Mucosa of rectum (tissue), 2 donors: ENCODE data around the gene C16orf78.

Experiments
- H3K27ac ChIP-seq, 2 donors: one replicate each; pipeline ENCODE4 v1.7.0; 2013; ENCODE audit warnings: inconsistent platforms in 2 of 2, low read depth in 2 of 2, low read length in 2 of 2
- H3K27me3 ChIP-seq, 2 donors: one replicate each; pipeline ENCODE4 v1.7.0; 2013; ENCODE audit warnings: low read length in 2 of 2; ENCODE audit not compliant: control insufficient read depth in 2 of 2, insufficient read depth in 2 of 2
- H3K36me3 ChIP-seq, 2 donors: one replicate each; pipeline ENCODE4 v1.7.0; 2013; ENCODE audit warnings: low read length in 2 of 2; ENCODE audit not compliant: control insufficient read depth in 2 of 2, insufficient read depth in 2 of 2
- H3K4me1 ChIP-seq, 2 donors: one replicate each; pipeline ENCODE4 v1.7.0; 2013; ENCODE audit warnings: low read length in 2 of 2, mild to moderate bottlenecking in 1 of 2; ENCODE audit not compliant: control insufficient read depth in 2 of 2, insufficient read depth in 2 of 2
- H3K4me3 ChIP-seq, 2 donors: one replicate each; pipeline ENCODE4 v1.7.0; 2013; ENCODE audit warnings: low read length in 2 of 2
- H3K9ac ChIP-seq, 2 donors: one replicate each; pipeline ENCODE4 v1.7.0; 2013; ENCODE audit warnings: low read length in 2 of 2, low read depth in 1 of 2, mild to moderate bottlenecking in 1 of 2
- H3K9me3 ChIP-seq, 2 donors: one replicate each; pipeline ENCODE4 v1.7.0; 2013; ENCODE audit warnings: low read length in 2 of 2; ENCODE audit not compliant: control insufficient read depth in 2 of 2
- donor health status: healthy.
- donor health status: Normal muscosa, but diverticular disease.

Gene C16orf78

DNA sequence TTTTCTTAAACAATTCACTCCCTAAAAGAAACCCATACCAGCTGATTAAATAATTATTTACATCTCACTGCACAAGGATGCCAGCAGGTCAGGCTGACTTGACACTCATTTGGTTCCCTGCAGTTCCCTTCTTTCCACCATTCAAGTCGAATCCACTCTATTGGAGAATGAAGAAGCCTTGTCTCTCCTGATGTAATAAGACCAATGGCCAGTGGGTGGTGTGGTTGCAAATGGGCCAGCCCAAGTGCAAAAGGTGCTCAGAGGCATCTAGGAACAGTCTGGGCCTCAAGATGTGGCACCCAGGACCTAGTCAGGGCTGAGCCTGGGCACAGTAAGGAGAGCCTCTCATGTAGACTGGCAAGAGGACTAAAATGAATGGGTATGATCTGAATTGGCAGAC lies 9.3 kb downstream of the C16orf78 start:
- H3K4me3 ChIP-seq = no peak overlapping the region
- no peaks in the 10 kb centered on the region for H3K36me3 ChIP-seq
- H3K9ac ChIP-seq = no peak overlapping the region
- no peaks in the 10 kb centered on the region for H3K9me3 ChIP-seq
- no peak overlapping the region for H3K27ac ChIP-seq
- no peaks in the 10 kb centered on the region for H3K4me1 ChIP-seq
- H3K27me3 ChIP-seq = no peaks in the 10 kb centered on the region

DNA sequence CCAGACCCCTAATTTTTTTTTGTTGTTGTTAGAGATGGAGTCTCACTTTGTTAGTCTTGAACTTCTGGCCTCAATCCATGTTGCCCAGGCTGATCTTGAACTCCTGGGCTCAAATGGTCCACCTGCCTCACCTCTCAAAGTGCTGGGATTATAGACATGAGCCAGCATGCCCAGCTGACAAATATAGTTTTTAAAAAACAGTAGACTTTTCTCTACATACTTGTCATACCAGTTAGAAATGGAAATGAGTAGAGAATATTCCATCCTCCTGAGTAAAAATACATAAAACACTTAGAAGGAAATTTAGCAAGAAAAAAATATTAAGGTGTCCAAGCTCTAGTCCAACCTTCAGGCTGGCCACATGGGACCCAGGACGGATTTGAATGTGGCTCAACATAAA lies 21.4 kb downstream of the C16orf78 start:
- H3K4me3 ChIP-seq = no peak overlapping the region

DNA sequence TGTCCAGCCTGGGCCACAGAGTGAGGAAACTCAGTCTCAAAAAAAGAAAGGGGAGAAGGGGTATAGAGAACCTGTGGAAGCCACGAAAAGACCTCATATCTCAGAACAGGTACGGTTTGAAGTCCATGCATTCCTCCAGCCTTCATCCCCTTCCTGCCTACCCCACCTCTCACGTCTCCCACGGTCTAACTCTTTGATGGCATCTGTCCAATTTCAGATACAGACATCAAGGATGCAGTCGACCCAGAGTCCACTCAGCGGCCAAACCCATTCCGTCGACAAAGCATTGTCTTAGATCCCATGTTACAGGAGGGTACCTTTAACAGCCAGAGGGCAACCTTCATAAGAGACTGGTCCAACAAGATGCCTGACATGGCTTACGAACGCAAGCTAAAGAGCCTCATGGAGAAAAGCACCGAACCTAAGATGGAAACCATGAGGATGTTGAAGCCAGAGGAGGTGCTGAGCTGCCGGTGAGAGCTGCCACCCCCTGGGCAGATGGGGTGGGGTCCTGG lies 22.7 kb downstream of the C16orf78 start:
- Histone ChIP-seq H3K9ac (no peak overlapping the region), H3K4me1 (no peaks in the 10 kb centered on the region), H3K27ac (no peak overlapping the region), H3K4me3 (no peak overlapping the region), H3K9me3 (no peaks in the 10 kb centered on the region), H3K36me3 (no peaks in the 10 kb centered on the region), H3K27me3 (peaks cover 0 to 4% of the 10 kb centered on the region in 2 donors)

More for the DNA sequence above, 21.4 kb downstream of the C16orf78 start:
- H3K4me1 ChIP-seq = no peaks in the 10 kb centered on the region
- no peaks in the 10 kb centered on the region for H3K36me3 ChIP-seq
- no peak overlapping the region for H3K9ac ChIP-seq
- H3K27ac ChIP-seq = no peak overlapping the region
- no peaks in the 10 kb centered on the region for H3K9me3 ChIP-seq
- peaks cover 0 to 6% of the 10 kb centered on the region in 2 donors for H3K27me3 ChIP-seq

DNA sequence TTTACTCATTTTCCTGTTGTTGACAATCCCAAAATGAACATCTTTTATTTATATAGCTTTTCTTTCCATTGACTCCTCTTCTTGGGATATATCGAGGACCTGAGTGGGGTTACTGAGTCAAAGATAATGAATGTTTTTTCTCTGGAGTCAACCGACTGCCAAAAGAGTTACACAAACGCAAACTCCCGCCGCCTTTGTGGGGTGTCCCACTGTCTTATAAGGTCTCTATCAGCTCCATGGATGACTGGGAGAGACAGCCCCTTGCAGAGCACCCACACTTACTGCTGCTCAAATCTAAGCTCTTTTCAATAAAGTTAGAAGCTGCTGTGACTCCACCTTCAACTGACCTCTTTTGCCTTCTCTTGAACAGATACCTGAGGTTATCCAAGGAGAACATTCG lies 25.2 kb downstream of the C16orf78 start:
- Histone ChIP-seq H3K9me3 (no peaks in the 10 kb centered on the region), H3K27ac (no peak overlapping the region), H3K36me3 (no peaks in the 10 kb centered on the region), H3K4me3 (no peak overlapping the region), H3K27me3 (no peaks in the 10 kb centered on the region), H3K9ac (no peak overlapping the region), H3K4me1 (no peaks in the 10 kb centered on the region)

DNA sequence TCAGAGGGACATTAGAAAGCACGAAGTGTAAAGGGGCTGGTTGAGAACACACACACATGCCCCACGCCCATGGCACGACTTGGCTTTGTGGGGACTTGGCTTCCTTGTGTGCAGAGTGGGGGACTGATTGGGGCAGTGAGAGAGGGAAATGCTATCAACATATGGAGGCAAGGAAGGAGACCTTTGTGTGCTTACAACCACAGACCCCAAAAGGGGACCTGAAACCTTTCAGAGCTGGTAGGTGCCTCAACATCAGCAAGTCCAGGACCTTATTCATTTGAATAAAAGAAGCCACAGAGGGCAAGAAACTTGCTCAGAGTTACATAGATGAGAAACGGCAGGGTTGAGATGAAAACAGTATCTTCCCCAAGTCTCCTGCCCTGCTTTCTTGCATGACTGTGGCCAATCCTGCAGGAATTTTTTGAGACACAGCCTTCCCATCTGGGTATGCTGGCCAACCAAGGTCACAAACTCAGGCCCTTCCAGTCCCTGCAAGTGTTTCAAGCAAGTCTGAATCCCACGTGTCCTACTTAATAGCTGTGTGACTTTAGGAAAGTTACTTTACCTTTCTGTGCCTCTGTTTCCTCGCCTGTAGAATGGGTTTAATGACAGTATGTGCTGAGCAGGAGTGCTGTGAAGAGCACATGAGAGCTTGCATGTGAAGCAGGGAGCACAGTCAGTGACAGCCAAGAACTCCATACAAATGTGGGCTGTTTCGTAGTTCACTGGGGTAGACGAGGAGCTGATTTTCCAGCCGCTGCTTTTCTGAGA lies 26.2 kb downstream of the C16orf78 start:
- Histone ChIP-seq H3K27me3 (no peaks in the 10 kb centered on the region), H3K27ac (no peak overlapping the region)

DNA sequence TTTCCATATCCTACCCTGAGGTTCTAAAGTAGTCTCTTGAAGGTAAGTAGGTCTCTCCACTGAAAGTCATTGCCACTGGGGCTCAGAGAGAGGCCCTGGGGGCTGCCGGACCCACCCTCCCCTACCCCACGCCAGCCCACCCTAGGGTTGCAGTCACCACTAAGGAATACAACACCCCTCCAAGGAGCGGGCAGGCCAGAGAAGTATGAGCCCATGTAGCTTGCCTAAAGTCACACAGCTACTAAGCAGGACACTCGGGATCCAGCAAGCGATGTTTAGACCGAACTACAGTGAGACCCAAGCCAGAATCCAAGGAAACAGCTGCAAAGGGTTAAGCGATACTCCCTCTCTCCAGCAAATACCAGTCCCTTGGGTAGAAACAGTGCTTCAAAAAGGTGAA lies 27.0 kb downstream of the C16orf78 start:
- no peaks in the 10 kb centered on the region for H3K4me1 ChIP-seq
- no peaks in the 10 kb centered on the region for H3K36me3 ChIP-seq
- H3K9me3 ChIP-seq = no peaks in the 10 kb centered on the region
- H3K27me3 ChIP-seq = no peaks in the 10 kb centered on the region
- no peak overlapping the region for H3K4me3 ChIP-seq
- no peak overlapping the region for H3K27ac ChIP-seq
- H3K9ac ChIP-seq = no peak overlapping the region

More for the DNA sequence above, 26.2 kb downstream of the C16orf78 start:
- H3K9me3 ChIP-seq = no peaks in the 10 kb centered on the region
- no peaks in the 10 kb centered on the region for H3K36me3 ChIP-seq
- no peak overlapping the region for H3K9ac ChIP-seq
- H3K4me3 ChIP-seq = no peak overlapping the region
- no peaks in the 10 kb centered on the region for H3K4me1 ChIP-seq

DNA sequence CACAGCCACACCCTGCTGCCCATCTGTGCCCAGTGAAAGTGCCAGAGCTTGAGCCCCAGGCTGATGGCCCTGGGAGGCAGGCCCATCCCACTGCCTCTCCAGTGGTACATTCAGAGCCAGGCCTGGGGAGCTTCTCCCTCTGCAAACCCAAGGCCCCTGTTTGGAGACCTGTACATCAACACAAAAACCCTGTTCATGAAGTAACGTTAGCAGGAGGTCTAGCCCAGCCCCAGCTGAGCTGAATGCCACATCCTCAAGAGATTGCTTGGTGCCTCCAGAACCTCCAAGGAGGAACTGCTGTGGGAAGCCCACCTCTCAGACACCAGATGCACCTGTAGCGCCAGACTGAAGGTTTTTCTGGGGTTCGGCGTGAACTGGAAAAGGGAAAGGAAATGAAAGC lies 31.5 kb downstream of the C16orf78 start:
- Histone ChIP-seq H3K4me1 (no peaks in the 10 kb centered on the region), H3K27ac (no peak overlapping the region), H3K9ac (no peak overlapping the region), H3K4me3 (no peak overlapping the region), H3K9me3 (no peaks in the 10 kb centered on the region), H3K36me3 (no peaks in the 10 kb centered on the region), H3K27me3 (no peaks in the 10 kb centered on the region)

DNA sequence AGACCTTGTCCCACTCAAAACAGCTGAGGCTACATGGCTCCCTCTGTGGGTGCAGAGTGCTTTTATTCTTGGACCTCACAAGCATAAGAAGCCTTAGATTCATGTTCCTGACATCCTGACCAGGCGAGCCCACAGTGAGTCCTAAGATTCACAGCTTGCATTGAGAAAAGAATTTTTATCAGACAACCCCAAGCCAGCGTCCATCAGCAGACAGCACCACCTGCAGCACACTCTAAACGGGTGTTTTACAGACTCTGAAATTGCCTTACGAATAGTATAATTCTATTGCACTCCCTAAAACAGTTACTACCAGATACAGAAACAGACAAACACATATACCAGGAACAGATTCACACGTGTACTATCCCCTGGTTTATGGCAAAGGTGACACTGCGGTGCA lies 31.9 kb downstream of the C16orf78 start:
- Histone ChIP-seq H3K9me3 (no peaks in the 10 kb centered on the region), H3K4me3 (no peak overlapping the region), H3K36me3 (no peaks in the 10 kb centered on the region), H3K27me3 (no peaks in the 10 kb centered on the region), H3K27ac (no peak overlapping the region), H3K4me1 (no peaks in the 10 kb centered on the region), H3K9ac (no peak overlapping the region)

DNA sequence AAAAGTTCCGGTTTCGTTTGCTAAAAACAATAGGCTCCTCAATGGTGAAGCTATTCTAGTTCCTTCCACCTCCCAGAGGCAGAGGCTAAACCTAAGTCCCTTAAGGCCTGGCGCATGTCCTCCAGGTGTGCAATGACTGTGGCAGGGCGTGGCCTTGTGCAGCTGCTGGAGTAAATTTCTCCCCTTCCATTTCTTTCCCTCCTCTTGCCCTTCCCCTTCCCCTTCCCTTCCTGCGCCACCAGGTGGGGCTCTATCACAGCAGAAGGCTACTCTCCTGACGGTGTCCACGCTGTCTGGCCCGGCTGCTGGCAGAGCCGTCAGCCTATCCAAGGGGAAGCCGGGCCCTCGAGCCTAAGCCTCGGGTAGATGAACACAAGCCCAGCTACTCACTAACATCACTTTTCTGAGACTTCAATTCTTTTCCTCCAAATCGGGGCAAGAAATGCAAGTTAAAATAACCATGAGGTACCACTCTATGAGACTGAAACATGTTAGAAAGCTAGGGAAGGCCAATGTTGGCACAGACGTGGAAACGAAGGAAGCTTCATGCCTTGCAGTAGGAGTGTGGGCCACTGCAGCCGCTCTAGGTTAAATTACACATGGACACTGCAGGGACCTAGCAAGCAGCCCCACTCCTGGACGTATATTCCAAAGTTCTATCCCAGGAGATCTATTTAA lies 34.4 kb downstream of the C16orf78 start:
- Histone ChIP-seq H3K4me1 (no peaks in the 10 kb centered on the region), H3K9me3 (no peaks in the 10 kb centered on the region), H3K4me3 (no peak overlapping the region), H3K27me3 (no peaks in the 10 kb centered on the region), H3K27ac (no peak overlapping the region), H3K9ac (no peak overlapping the region), H3K36me3 (no peaks in the 10 kb centered on the region)

DNA sequence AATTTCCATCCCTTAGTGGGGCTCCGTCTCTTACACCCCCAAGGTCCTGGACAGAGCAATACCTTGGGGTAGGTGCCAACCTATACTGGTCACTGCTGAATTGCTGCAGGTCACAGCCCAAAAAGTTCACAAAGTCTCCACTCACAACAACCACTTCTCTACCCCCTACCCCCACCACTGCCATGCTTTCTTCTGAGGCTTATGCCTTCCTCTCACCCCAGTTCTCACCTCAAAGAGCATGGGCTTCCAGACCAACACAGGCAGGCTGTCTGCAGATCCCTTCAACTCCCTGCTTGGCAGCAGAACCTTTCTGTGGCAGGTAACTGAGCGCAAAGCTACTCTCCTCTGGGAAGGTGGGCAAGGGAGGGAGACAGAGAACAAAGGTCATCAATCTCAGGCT lies 35.5 kb downstream of the C16orf78 start:
- H3K4me1 ChIP-seq = no peaks in the 10 kb centered on the region
- H3K4me3 ChIP-seq = no peak overlapping the region
- H3K9ac ChIP-seq = no peak overlapping the region
- H3K27ac ChIP-seq = no peak overlapping the region
- no peaks in the 10 kb centered on the region for H3K9me3 ChIP-seq
- no peaks in the 10 kb centered on the region for H3K36me3 ChIP-seq
- H3K27me3 ChIP-seq = no peaks in the 10 kb centered on the region
